Stimulated activated CD8-positive, alpha-beta memory T cell treated with anti-CD3 and anti-CD28 coated beads, Interleukin-12 subunit alpha, Interleukin-12 subunit beta, amount 100 ng/mL, for 4 hours (primary cell): ENCODE measurements around the gene SLC25A38.
"Not testable (repeated sequence)": the region's sequence is repeated elsewhere in the genome, so short reads cannot be mapped to it uniquely, and the experiment has no call there.

Experiments used
- DNase-seq: peaks from one replicate; pipeline ENCODE4 v3.0.0-alpha.2; 2020; ENCODE audit warnings: low read depth

The SLC25A38 gene

GRCh38 chr3:39407773-39408492 is 24.8 kb downstream of the SLC25A38 start:
- no peak for DNase-seq

GRCh38 chr3:39408493-39409372 is 25.6 kb downstream of the SLC25A38 start:
- no peak for DNase-seq

- no peak for DNase-seq
Measured at GRCh38 chr3:39409514-39410136, 26.5 kb downstream of the SLC25A38 start.

GRCh38 chr3:39410893-39411292 is 27.7 kb downstream of the SLC25A38 start:
- no peak for DNase-seq

- DNase-seq = no peak
Measured at GRCh38 chr3:39412668-39413260, 29.6 kb downstream of the SLC25A38 start.

- DNase-seq = no peak
Measured at GRCh38 chr3:39413691-39414420, 30.7 kb downstream of the SLC25A38 start.

GRCh38 chr3:39414421-39414907 is 31.3 kb downstream of the SLC25A38 start:
- DNase-seq = no peak

GRCh38 chr3:39415302-39415701 is 32.1 kb downstream of the SLC25A38 start:
- not testable (repeated sequence) for DNase-seq

- no peak for DNase-seq
Measured at GRCh38 chr3:39415983-39416382, 32.8 kb downstream of the SLC25A38 start.

- not testable (repeated sequence) for DNase-seq
Measured at GRCh38 chr3:39416998-39417397, 33.8 kb downstream of the SLC25A38 start.

- DNase-seq = not testable (repeated sequence)
Measured at GRCh38 chr3:39418556-39419225, 35.5 kb downstream of the SLC25A38 start.

GRCh38 chr3:39419742-39420315 is 36.7 kb downstream of the SLC25A38 start:
- no peak for DNase-seq

- DNase-seq = no peak
Measured at GRCh38 chr3:39420543-39420942, 37.4 kb downstream of the SLC25A38 start.

GRCh38 chr3:39423436-39423970 is 40.3 kb downstream of the SLC25A38 start:
- DNase-seq = no peak

- no peak for DNase-seq
Measured at GRCh38 chr3:39426312-39426711, 43.1 kb downstream of the SLC25A38 start.

GRCh38 chr3:39427506-39427905 is 44.3 kb downstream of the SLC25A38 start:
- no peak for DNase-seq

GRCh38 chr3:39428745-39429201 is 45.6 kb downstream of the SLC25A38 start:
- no peak for DNase-seq

GRCh38 chr3:39429466-39429865 is 46.3 kb downstream of the SLC25A38 start:
- DNase-seq = no peak

GRCh38 chr3:39432342-39432741 is 49.2 kb downstream of the SLC25A38 start:
- DNase-seq = no peak

GRCh38 chr3:39433642-39434041 is 50.5 kb downstream of the SLC25A38 start:
- no peak for DNase-seq
